IPS DF 4.7 (cell line): ENCODE data around the gene NPTN.
"Not testable (repeated sequence)": the region's sequence is repeated elsewhere in the genome, so short reads cannot be mapped to it uniquely, and the experiment has no call there.

ENCODE experiments used
- DNase-seq: peaks from one replicate; pipeline ENCODE4 v3.0.0-alpha.2; 2013; ENCODE audit warnings: low spot score; ENCODE audit errors: extremely low read depth

NPTN gene

DNA sequence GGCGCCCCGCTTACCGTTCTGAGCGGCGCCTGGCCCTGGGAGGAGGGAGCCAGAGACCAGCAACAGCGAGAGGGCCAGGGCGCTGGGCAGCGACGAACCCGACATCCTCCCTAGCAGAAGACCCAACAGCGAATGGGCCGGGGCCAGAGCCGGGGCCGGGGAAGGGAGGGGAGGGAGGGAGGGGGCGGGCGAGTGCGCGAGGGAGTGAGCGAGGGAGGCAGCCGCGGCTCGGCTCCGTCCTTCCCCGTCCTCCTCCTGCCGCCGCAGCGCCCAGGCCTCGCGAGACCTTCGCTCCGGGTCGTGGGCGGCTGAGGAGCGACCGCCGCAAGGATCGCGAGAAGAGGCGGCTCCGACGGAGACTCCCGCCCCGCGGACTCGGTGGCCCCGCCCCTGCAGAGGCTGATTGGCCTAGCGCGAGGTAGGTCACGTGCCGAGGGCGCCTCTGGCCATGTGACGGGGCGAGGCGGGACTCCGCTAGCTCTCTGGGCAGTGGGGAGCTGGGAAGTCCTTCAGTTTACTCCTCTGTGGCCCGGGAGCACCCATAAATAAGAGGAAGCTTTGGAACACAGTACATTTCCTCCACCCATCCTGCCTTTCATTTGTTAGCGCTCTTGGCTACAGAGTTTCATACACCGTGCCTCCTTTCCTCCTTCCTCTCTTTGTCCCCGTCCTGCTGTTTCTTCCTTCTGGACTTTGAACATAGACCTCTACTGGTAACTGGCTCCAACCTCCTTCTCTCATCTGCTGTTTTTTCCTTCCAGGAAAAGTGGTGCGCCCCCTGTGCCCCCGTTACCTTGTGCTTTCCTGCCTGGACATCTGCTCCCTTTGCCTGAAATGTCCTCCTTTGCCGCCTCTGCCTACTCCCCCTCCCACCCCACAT is at the start of gene NPTN:
Gene NPTN, minus strand, starts transcription at position 279 of the 880 bp plus-strand sequence. Its CDS starts 174 bp downstream, at position 105.
- DNase-seq, result peak; percentile 86

GRCh38 chr15:73682600-73683090 is 49.5 kb upstream of the NPTN start:
- DNase-seq, result no peak

DNA sequence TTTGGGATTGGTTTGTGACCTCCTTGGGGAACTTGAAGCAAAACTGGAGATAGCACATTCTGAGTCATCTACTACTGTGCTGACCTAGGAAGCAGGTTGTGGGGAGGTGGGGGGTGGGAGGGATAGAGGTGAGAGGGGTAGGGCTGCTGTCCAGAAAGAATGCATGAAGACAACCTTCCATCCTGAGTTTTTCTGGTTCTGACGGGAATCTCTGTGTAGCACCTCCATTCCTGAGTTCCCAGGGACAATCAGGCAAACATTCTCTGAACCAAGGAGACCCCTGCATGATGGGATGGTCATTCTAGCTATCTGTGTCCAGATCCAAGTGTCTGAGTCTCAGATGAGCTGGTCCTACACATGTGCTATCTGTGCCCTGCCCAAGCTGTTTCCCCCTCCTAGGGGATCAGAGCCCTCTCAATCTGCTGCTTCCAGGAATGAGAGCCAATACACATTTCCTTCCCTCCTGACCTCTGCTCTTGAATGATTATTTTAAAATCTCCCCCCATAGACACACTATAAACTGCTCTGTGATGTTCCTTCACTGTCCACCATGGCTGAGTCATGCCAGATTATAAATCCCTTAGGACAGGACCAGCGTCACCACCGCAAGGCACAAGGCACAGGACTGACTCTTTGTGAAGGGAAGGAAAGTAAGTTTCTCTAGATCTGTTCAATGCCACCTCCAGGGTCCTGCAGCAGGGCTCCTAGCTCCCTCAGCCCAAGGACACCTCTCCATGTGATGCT is 48.8 kb upstream of the NPTN start:
- DNase-seq, result no peak

- DNase-seq, result no peak
Observed at GRCh38 chr15:73681063-73681462, 47.9 kb upstream of the NPTN start.

DNA sequence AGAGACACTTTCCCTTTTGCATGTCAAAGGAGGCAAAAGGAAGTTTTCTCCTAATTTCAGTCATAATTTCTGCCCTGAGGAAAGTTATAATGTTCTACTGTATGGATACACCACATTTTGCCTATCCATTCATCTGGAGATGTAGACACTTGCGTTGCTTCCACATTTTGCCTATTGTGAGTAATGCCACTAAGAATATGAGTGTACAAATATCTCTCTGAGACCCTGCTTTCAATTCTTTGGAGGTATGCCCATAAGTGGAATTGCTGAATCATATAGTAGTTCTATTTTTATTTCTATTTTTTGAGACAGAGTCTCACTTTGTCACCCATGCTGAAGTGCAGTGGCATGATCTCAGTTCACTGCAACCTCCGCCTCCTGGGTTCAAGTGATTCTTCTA is 47.4 kb upstream of the NPTN start:
- DNase-seq, result no peak

DNA sequence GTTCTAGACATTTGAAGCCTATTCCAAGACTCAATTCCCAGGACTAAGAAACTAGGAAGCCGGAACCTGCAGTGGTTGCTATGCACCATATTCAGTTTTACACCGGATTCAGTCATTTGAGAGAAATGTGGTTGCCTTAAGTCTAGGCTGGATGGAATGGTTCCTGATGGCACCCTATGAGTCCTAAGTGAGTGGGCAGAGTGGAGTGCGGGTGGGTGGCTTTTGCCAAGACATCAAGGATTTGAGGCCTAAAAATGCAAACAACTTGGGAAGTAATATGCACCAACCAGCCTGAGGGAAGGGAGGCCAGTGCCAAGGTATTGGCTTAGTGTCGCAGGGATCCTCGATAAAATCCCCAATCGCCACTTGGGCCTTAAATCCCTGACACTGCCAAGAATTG is 46.8 kb upstream of the NPTN start:
- DNase-seq, result no peak

- DNase-seq, result no peak
Observed at GRCh38 chr15:73679180-73679579, 46.0 kb upstream of the NPTN start.

DNA sequence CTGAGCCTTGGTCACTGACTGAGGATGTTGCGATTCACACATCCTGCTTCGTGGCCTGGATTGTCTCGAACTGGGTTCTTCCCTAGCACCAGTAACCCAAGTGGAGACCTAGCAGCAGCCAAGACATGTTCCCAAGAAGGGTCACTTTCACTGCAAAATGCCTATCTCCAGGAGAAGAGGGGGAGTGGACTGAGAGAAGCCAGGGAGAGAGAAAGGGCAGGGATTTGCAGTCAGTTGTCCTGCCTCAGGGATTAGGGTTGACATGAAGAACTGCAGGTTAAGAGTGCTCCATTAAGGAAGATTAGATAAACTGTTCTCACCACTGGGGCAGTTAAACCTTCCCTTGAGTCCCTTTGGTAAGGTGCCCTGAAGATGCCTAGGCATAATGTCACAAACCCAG is 45.3 kb upstream of the NPTN start:
- no peak for DNase-seq

DNA sequence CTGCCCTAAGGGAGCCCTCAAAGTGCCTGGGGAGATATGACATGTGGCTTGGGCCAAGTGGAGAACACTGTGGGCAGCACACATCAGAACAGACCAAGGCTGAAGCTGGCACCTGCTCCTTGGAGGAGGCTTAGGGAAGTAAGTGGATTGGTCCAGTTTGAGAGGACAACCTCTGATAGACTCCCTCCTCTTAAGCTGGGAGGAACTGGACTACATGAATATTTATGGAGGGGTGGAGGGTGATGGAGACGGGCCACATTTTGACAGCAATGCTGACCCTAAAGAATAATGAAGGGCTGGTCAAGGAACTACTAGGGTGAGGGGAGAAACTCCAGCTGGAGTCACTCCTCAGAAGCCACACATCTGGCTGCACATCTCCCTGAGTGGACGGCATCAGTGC is 44.5 kb upstream of the NPTN start:
- DNase-seq, result no peak

DNA sequence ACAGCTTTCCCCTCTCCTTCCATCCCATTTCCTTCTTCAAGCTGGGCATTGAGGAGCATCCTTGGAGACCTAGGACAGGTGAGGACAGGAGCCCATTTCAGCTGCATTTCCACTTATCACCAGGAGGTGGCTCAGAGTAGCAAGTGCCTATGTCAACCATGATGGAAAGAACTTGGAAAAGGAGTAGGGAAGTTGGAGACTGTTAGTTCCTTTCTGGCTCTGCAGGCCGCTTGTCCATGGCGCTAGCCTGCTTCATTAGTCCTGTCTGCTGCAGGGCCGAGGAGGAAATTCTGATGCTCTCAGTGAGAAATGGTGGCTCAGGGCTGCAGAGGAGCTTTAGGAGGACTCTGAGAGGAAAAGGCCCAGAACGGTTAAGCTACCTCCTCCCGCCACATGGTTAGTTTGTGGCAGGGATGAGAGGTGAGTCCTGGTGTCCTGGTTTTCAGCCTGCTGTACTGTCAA is 44.0 kb upstream of the NPTN start:
- DNase-seq, result no peak

GRCh38 chr15:73674587-73674986 is 41.4 kb upstream of the NPTN start:
- DNase-seq, result no peak

DNA sequence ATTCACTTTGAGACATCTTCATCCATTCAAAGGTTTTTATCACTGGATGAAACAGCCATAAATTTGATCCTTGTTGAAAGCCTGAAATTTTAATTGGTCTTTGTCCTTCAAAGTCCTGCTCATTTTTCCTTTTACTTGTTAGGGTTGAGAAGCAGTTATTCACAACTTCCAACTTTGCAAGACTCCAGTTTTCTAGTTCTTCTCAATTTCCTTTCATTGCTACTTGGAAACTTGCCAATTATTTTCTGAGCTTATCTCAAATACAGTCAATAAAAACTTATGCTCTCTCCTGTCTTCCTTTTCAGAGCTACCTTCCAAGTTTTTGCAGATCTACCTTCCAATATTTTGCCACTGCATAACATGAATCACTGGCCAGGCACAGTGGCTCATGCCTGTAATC is 27.3 kb upstream of the NPTN start:
- DNase-seq, result no peak

DNA sequence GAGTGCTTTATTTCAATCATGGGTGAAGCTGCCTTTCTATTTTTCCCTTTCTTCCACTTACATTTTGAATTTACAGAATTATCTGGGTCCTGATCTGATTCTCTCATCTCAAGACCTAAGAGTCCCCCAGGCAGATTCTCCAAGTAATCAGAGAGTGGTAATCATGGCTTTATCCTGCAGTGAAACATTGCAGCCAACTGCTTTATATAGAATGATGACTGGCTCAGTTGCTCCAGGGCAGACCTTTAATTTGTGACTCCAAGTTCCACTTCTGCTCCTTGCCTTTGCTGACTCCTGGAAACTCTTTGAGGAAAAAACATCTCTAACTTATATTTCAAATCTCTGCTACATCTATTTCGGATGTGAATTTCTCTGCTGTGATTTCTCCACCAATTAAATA is 25.5 kb upstream of the NPTN start:
- DNase-seq, result no peak

DNA sequence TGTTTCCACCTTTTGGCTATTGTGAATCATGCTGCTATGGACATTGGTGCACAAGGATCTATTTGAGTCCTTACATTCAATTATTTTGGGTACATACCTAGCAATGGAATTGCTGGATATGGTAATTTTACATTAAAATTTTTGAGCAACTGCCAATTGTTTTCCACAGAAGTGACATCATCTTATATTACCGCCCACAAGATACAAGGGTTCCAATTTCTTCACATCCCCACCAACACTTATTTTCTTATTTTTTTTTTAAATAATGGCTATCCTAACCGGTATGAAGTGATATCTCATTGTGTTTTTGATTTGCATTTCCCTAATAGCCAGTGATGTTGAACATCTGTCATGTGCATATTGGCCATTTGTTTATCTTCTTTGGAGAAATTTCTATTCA is 22.5 kb upstream of the NPTN start:
- DNase-seq, result no peak

DNA sequence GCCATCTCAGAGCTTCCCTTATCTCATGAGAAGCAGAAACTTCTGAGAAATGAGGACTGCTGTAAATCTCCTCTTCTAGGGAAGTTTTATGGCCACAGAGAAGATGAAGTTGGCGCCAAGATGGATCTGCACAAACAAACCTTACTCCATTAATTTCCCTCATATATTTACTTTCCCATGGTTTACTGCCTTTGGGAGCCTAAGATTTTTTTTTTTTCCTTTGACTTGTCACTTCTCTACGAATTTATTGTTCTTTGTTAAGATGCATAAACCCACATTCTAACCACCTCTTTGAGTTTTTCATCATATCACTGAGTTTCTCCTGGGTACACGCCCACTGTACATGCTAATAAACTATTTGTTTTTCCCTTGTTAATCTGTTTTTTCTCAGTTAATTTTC is 21.5 kb upstream of the NPTN start:
- DNase-seq, result no peak

GRCh38 chr15:73650416-73651126 is 17.4 kb upstream of the NPTN start:
- no peak for DNase-seq

GRCh38 chr15:73648014-73648295 is 14.8 kb upstream of the NPTN start:
- no peak for DNase-seq

- DNase-seq, result no peak
Observed at GRCh38 chr15:73647259-73648013, 14.2 kb upstream of the NPTN start.

DNA sequence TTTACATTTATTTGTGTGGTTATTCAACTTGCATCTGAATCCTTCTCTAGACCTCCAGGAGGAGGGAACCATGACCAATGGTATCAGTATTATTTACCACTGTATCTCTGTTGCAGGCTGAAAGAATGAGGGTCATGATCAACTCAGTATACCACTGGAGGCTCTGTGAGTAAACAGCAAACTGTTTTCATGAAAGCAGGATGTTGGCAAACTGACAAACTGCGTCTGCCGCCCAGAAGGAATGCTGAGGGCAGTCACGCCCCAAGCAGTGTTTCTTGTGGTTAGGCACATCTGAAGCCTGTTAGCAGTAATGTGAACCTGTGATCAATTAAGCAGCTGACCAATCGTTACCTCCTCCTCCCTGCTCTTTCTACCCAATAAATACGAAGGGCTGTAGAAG is 6.3 kb upstream of the NPTN start:
- DNase-seq, result not testable (repeated sequence)

DNA sequence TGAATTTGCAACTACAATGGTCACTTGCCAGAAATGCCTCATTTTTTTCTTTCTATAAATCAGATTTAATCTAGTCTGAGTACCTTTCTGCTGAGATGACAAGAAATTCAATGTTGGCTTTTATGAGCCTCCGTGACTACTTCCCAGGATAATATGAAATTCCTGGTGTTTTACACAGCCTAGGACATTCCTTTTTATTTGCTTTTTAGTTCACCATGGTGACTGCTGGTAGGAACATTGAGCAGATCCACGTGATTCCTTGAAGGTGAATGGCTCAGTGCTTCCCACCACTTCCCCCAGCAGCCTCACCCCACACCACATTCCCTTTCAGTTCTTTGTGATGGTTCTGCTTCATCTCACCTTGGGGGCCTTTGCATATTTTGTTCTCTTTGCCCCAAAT is 4.3 kb upstream of the NPTN start:
- no peak for DNase-seq

DNA sequence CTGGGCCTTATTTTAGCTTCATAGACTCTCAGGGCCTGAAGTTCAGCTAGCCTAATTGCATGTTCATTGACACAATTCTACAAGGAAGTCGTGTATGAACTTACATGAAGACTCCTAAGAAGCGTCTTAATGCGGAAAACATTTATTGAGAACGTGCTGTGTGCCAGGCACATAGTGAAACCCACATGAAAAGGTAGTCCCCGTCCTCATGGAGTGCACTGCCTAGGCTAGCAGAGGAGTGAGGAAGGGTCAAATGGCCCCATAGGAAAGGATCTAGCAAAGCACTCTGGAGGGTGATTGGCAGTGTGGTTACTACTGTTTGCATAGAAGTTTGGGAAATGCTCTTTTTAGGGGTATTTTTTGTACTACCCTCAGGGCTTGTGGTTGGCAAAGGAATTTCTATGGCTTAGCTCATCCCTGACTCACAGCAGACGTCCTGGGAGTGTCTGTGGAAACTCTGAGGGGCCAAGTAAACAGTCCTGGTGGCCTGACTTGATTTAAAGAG is 854 bp upstream of the NPTN start:
- no peak for DNase-seq
